ENCODE results near the gene SH3PXD2B.
"Not testable (repeated sequence)": the region's sequence is repeated elsewhere in the genome, so short reads cannot be mapped to it uniquely, and the experiment has no call there.

Gene SH3PXD2B

GRCh38 chr5:172407241-172407691 is 47.1 kb downstream of the SH3PXD2B start:
- TF ChIP-seq POLR2A (IDR thresholded peaks at IDR 0.05; ENCODE audit: low read depth, low read length) = no peak
- DNase-seq (ENCODE audit: insufficient read length, low spot score) (no peak), FAIRE-seq (no peak)

- DNase-seq (ENCODE audit: insufficient read length, low spot score) (no peak), FAIRE-seq (no peak)
- no peak for TF ChIP-seq POLR2A (IDR thresholded peaks at IDR 0.05; ENCODE audit: low read depth, low read length)
Observed at GRCh38 chr5:172405226-172406107, 48.9 kb downstream of the SH3PXD2B start.

GRCh38 chr5:172404746-172405145 is 49.6 kb downstream of the SH3PXD2B start:
- no peak for TF ChIP-seq POLR2A (IDR thresholded peaks at IDR 0.05; ENCODE audit: low read depth, low read length)

GRCh38 chr5:172403817-172404216 is 50.5 kb downstream of the SH3PXD2B start:
- no peak for TF ChIP-seq POLR2A (IDR thresholded peaks at IDR 0.05; ENCODE audit: low read depth, low read length)
- FAIRE-seq = no peak
- DNase-seq (ENCODE audit: insufficient read length, low spot score) = no peak

More at GRCh38 chr5:172404746-172405145, 49.6 kb downstream of the SH3PXD2B start:
- DNase-seq (ENCODE audit: insufficient read length, low spot score) = no peak
- no peak for FAIRE-seq

GRCh38 chr5:172403189-172403796 is 51.0 kb downstream of the SH3PXD2B start:
- no peak for DNase-seq (ENCODE audit: insufficient read length, low spot score)
- no peak for FAIRE-seq
- TF ChIP-seq POLR2A (IDR thresholded peaks at IDR 0.05; ENCODE audit: low read depth, low read length) = no peak

- FAIRE-seq (no peak), DNase-seq (ENCODE audit: insufficient read length, low spot score) (no peak)
- TF ChIP-seq POLR2A (IDR thresholded peaks at IDR 0.05; ENCODE audit: low read depth, low read length) = no peak
Observed at GRCh38 chr5:172402531-172403188, 51.7 kb downstream of the SH3PXD2B start.

GRCh38 chr5:172402031-172402430 is 52.3 kb downstream of the SH3PXD2B start:
- DNase-seq (ENCODE audit: insufficient read length, low spot score); FAIRE-seq: not testable (repeated sequence)

GRCh38 chr5:172399826-172400225 is 54.5 kb downstream of the SH3PXD2B start:
- no peak for FAIRE-seq
- no peak for DNase-seq (ENCODE audit: insufficient read length, low spot score)
- no peak for TF ChIP-seq POLR2A (IDR thresholded peaks at IDR 0.05; ENCODE audit: low read depth, low read length)

- FAIRE-seq = no peak
- DNase-seq (ENCODE audit: insufficient read length, low spot score) = no peak
- TF ChIP-seq POLR2A (IDR thresholded peaks at IDR 0.05; ENCODE audit: low read depth, low read length) = no peak
Observed at GRCh38 chr5:172399336-172399735, 55.0 kb downstream of the SH3PXD2B start.

- not testable (repeated sequence) for DNase-seq (ENCODE audit: insufficient read length, low spot score); FAIRE-seq
Observed at GRCh38 chr5:172398645-172399044, 55.7 kb downstream of the SH3PXD2B start.

GRCh38 chr5:172396994-172397393 is 57.3 kb downstream of the SH3PXD2B start:
- DNase-seq (ENCODE audit: insufficient read length, low spot score); FAIRE-seq: not testable (repeated sequence)

- FAIRE-seq (no peak), DNase-seq (ENCODE audit: insufficient read length, low spot score) (no peak)
- no peak for TF ChIP-seq POLR2A (IDR thresholded peaks at IDR 0.05; ENCODE audit: low read depth, low read length)
Observed at GRCh38 chr5:172396220-172396619, 58.1 kb downstream of the SH3PXD2B start.

- no peak for FAIRE-seq
- DNase-seq (ENCODE audit: insufficient read length, low spot score) = no peak
- TF ChIP-seq POLR2A (IDR thresholded peaks at IDR 0.05; ENCODE audit: low read depth, low read length) = no peak
Observed at GRCh38 chr5:172395483-172395882, 58.8 kb downstream of the SH3PXD2B start.

- no peak for FAIRE-seq
- TF ChIP-seq POLR2A (IDR thresholded peaks at IDR 0.05; ENCODE audit: low read depth, low read length) = no peak
- DNase-seq (ENCODE audit: insufficient read length, low spot score) = no peak
Observed at GRCh38 chr5:172389578-172390112, 64.7 kb downstream of the SH3PXD2B start.

All from H54 (cell line).